GM18498 (cell line): ENCODE results near the gene ZNF37A.
A peak's percentile ranks its signal among the peaks of the same experiment; 100 is the strongest.
"Not testable (repeated sequence)": the region's sequence is repeated elsewhere in the genome, so short reads cannot be mapped to it uniquely, and the experiment has no call there.

Experiments used
- ATAC-seq: cut with Tn5 transposase; IDR thresholded peaks from one replicate; pipeline ENCODE4 v1.9.1; 2021; ENCODE audit warnings: mild to moderate bottlenecking, moderate library complexity; ENCODE audit not compliant: unreplicated experiment

Gene ZNF37A

DNA sequence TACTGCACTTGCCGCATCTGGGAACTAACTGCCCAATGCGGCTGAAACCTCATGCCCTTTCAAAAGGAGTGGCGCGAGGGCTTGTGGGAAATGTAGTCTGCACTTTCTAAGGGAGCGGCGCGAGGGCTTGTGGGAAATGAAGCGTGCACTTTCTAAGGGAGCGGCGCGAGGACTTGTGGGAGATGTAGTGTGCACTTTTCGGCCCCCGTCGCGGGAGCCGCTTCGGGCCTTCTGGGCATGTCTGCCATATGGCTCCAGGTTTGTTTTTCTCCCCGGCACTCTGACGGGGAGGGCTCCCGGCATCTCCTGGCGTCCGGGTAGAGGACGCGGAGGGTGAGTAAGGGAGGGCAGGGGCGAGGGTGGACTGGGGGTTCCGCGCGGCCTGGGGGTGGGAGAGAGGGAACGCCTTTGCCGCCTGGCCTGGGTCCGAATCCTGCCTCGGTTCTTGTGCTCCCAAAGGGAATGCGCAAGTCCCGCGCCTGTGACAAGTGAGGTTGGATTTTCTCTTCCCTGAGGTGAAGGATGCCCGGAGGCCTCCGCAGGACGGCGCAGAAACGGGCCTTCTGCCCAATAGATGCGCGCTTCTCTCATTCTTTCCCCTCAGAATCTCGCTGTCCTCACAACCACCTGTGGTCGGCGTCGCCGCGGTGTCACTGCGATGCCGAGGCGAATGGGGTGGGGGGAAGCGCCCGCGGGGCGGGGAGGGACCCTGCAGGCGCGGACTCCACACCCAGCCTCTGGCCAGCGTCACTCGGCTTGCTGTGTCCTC, at the start of gene ZNF37A:
ZNF37A (plus strand) TSS at position 180 of the 769 bp plus-strand sequence. CDS start 2,281 bp downstream, outside the sequence.
- peak; percentile 97 for ATAC-seq

DNA sequence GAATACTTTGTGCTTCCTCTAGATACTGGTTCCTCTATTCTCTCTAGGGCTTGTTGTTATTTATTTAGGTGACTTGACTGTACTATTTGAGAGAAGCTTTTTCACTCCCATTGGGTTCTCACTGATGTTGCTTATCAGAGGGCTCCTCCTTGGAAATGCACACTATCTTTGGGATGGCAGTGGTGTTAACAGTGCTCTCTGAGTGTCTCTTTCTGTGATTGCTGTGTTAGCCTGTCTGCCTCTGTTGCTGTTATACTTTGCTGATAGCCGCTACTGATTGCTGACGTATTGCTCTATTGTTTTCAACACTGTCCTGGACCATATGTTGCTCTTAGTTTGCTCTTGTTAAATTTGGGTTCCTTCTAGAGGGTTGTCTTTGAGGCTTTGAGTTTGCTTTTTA, 49.0 kb upstream of the ZNF37A start:
- no peak for ATAC-seq

DNA sequence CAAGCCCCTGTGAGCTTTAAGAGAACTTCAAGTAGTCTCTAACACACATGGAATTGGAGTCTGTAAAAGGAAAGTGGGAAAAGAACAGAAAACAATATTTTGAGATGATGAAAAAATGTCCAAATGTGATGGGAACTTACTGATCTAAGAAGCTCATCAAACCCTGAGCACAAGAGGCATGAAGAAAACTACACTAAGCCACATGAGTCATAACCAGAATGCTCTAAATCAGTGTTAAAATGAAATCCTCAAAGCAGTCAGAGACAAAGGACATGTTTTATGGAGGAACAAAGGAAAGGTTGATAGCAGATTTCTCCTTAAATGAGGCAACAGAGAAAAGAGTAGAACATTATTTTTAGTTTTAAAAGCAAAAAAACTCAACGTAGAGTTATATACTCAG, 46.5 kb upstream of the ZNF37A start:
- no peak for ATAC-seq

DNA sequence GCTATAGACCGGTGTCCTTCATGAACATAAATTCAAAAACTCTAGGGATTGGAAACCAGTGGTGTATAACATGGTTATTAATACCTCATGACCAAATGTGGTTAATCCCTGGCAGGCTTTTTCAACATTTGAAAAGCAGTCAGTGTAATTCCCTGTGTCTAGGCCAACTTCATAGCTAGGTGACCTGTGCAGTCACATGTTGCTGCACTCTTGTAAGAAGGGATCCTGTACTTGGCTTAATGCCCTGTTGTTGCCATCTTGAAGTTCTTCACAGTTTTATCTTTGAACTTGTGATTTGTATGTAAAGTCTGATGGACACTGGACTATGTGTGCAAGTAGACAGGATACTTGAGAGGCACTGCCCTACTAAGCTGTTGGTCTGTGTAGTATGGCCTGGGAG, 43.9 kb upstream of the ZNF37A start:
- no peak for ATAC-seq

DNA sequence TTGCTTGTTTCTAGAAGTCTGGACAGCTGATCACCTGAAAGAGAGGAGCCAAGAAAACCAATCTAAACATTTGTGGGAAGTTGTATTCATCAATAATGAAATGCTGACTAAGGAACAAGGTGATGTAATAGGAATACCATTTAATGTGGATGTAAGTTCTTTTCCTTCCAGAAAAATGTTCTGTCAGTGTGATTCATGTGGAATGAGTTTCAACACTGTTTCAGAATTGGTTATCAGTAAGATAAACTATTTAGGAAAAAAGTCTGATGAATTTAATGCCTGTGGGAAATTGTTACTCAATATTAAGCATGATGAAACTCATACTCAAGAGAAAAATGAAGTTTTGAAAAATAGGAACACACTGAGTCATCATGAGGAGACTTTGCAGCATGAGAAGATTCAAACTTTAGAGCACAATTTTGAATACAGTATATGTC, 39.8 kb upstream of the ZNF37A start:
- no peak for ATAC-seq

DNA sequence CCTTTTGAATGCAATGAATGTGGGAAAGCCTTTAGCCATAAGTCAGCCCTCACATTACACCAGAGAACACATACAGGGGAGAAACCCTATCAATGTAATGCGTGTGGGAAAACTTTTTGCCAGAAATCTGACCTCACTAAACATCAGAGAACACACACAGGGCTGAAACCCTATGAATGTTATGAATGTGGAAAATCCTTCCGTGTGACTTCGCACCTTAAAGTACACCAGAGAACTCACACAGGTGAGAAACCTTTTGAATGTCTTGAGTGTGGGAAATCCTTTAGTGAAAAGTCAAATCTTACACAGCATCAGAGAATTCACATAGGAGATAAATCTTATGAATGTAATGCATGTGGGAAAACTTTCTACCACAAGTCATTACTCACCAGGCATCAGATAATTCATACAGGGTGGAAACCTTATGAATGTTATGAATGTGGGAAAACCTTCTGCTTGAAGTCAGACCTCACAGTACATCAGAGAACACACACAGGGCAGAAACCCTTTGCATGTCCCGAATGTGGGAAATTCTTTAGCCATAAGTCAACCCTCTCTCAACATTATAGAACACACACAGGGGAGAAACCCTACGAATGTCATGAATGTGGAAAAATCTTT, 38.8 kb upstream of the ZNF37A start:
- ATAC-seq: not testable (repeated sequence)

DNA sequence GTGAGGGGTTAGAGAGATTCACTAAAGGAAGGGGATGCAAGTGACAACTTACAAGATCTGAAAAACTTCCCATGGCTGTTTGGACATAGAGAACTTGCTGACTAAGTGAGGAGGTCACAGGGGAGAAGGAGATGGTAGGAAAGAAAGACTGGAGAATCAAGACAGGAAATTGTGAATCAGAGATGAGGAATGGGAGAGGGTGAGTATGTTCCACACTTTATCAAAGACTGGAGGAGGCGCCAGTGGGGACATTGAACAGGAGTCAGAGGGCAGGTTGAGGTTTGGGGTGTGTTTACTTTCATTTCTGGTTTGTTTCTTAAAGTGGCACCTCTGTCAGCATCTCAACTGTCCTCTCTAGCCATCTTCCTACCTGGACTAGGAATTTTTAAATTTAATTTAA, 24.5 kb upstream of the ZNF37A start:
- ATAC-seq: not testable (repeated sequence)

DNA sequence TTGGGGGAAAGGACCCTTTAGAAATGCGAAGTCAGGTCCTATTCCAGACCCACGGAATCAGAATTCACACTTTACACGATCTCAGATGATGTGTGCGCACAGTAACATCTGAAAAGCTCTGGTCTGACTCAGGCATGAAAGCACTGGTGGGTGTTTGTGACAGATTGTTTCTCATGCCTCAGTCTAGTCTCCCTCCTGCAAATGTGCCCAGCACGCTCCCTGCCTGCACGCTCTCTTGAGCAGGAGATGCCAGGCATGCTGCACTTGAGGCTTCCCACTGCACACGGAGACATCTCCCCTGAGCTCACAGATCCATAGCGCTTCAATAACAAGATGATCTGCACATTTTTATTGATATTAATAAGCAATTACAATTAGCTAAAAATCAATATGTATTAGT, 23.6 kb upstream of the ZNF37A start:
- ATAC-seq: no peak

DNA sequence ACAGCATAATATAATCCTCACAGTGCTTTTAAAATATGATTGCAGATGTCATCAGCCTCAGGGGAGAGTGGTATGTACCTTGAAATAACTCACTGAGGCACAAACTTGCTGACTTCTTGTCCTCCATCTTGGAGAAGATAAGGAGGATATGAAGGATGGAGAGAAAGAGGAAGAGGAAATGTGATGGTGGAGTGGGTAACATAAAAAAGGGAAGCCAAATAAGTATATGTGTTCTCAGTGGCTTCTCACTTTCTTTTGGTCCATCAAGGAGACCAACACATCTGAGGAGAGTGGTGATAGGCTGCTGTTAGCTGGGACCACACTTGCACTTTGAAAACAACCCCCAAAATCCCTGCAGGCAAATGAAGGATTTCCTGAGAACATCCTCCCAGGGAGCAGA, 21.6 kb upstream of the ZNF37A start:
- no peak for ATAC-seq

DNA sequence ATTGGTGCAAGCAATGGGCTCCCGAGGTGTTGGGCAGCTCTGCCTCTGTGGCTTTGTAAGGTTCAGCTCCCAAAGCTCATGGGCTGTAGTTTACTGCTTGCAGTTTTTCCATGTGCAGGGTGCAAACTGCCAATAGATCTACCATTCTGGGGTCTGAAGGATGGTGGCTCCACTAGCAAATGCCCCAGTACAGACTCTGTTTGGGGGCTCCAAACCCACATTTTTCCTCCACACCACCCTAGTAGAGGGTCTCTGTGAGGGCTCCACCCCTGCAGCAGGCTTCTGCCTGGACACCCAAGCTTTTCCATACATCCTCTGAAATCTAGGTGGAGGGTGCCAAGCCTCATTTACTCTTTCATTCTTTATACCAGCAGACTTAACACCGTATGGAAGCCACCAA, 17.4 kb upstream of the ZNF37A start:
- ATAC-seq: no peak

DNA sequence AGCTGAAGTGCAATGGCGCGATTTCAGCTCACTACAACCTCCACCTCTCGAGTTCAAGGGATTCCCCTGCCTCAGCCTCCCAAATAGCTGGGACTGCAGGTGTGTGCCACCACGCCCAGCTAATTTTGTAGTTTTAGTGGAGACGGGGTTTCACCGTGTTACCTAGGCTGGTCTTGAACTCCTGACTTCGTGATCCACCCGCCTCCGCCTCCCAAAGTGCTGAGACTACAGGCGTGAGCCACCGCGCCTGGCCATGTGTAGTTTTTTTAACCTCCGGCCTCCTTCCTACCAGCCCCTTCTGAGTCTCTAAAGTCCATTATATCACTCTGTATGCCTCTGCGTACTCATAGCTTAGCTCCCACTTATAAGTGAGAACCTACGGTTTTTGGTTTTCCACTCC, 819 bp upstream of the ZNF37A start:
- ATAC-seq: not testable (repeated sequence)

DNA sequence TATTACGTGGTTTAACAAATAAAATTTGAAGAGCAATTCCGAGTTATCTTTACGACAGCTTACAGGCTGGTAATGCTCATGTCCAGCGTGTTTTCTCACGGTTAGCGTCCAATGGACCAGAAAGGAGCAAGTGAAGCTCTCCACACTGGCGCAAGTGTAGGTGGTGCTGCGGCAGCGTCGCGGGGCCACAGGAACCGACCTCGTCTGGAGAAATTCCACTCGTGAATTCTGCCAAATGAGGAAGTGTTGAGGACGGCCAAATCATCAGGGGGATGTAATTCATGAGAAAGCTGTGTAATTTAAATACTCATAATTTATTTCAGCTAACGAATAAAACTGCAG, 350 bp upstream of the ZNF37A start:
- ATAC-seq: peak; percentile 22

DNA sequence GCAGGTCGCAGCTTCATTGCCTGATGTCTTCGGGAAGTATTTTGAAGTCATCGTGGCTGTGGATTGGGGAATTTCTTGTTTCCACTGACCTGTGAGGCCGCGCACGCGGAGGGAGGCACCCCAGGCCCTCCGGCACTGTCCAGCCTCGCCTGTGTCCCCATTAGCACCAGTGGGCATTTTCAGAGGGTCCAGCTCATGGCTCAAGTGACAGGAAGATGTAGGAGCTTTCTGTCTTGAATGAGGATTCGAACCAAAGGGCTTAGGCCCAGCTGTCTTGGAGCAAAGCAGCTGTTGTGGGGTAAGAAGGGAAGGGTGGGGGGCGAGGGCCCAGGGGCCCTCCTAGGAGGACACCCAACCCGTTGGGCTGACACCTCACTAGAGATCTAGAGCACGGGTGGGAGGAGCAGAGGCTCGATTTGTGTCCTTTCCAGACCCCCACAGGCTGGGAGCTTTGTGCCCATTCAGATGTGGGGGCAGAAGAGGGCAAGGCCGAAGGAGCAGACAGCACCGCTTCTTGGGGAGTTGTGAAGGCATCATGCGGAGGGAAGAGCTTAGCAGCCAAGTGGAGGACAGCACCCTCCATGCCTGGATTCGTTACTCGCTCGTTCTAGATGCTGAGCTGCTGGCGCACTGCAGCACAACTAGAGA, 914 bp downstream of the ZNF37A start:
- ATAC-seq: no peak

DNA sequence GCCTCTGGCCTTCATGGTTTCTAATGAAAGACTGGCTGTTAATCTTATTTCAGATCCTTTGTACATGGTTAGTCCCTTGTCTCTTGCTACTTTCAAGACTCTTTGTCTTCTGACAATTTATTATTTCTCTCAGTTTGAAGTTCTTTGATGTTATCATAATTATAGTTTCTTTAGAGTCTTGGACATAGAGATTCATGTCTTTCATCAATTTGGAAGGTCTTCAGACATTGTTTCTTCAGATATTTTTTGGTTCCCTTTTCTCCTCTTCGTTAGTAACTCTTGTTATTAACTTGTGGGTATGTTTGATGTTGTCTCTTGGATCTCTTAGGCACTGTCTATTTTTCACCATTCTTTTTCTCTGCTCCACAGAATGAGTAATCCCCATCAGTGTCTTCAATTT, 8.7 kb downstream of the ZNF37A start:
- no peak for ATAC-seq

DNA sequence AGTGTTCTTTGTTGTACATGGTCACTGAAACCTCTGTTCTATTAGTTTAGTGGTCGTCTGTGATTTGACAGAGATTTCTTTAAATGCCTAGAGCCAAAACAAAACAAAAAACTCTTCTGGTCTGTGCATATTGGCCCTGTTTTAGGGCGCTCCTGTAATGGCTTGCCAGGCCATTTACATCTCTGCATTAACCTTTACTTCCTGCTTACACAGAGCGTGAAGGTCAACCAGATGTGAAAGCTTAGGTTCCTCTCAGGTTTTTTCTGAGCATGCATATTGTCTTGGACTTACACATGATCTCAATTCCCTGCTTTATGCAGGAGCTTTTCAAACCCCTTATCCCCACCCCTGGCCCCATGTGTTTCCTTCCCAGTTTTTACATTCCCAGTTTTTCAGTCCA, 9.6 kb downstream of the ZNF37A start:
- ATAC-seq: no peak

DNA sequence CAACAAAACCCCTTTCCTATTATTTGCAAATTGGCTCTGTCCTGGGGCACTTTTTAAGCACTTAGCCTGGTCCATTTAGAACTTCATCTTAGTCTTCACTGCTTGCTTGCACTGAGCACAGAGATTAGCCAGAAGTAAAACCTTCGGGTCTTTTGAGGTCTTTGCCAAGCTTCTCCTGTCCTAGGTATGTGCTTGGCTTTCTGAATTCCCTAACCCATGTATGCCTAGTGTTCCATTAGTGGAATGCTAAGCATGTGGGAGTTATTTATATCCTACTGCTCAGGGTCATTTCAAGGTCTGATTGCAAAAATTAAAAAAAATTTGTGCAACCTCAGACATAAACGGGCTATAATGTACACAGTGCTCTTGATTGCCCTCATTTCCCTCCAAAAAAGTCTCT, 18.0 kb downstream of the ZNF37A start:
- ATAC-seq: no peak

DNA sequence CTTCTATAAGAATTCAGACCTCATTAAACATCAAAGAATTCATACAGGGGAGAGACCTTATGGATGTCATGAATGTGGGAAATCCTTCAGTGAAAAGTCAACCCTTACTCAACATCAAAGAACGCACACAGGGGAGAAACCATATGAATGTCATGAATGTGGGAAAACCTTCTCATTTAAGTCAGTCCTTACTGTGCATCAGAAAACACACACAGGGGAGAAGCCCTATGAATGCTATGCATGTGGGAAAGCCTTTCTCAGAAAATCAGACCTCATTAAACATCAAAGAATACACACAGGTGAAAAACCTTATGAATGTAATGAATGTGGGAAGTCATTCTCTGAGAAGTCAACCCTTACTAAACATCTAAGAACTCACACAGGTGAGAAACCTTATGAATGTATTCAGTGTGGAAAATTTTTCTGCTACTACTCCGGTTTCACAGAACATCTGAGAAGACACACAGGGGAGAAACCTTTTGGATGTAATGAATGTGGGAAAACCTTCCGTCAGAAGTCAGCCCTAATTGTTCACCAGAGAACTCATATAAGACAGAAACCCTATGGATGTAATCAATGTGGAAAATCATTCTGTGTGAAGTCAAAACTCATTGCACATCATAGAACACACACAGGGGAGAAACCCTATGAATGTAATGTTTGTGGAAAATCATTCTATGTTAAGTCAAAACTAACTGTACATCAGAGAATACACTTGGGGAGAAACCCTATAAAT, 24.1 kb downstream of the ZNF37A start:
- no peak for ATAC-seq

DNA sequence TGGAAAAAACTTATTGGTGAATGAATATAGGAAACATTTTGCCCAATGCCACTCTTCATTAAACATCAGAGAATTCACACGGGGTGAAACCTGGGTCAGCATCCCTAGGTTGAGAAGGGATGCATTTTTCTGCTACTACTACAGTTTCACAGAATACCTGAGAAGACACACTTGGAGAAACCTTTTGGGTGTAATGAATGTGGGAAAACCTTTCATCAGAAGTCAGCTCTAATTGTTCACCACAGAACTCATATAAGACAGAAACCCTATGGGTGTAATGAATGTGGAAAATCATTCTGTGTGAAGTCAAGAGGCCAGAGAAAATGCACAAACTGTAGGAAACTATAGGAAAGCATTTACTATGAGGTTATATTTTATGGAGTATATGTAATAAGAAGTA, 24.9 kb downstream of the ZNF37A start:
- ATAC-seq: no peak

DNA sequence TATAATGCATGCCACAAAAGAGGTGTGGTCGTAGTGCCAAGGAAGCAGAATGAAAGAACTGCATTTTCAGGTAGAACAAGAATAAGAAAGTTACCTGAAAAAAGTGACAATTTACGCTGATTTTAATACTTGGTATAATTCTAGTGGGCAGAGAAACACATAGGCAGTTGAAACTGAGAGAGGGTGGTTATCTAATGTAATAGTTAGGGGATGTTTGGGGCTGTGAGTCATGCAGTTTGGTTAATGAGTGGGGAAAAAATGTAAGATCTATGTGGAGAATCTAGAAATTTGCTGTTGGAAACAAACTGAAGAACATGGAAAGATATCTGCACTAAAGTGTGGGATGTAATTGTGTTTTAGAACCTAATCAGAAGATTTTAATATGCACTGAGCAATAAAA, 33.7 kb downstream of the ZNF37A start:
- ATAC-seq: no peak

DNA sequence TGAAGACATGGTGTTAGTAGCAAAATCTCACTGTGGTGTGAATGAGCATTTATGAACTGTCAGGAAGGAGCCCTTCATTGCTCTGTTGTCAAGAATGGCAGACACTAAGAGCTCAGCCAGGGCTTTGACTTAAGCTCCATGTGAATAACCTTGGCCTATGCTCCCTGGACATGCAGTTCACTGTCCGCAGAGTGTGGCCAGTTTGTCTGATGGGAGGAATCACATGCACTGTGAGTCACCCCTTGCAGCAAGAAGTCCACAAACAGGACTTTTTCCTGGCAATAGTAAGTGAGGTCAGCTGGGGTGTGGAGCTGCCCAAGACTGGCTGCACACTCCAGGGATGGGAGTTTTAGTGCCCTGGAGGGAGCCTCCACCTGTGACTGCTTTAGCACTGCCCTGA, 49.5 kb downstream of the ZNF37A start:
- ATAC-seq: no peak

DNA sequence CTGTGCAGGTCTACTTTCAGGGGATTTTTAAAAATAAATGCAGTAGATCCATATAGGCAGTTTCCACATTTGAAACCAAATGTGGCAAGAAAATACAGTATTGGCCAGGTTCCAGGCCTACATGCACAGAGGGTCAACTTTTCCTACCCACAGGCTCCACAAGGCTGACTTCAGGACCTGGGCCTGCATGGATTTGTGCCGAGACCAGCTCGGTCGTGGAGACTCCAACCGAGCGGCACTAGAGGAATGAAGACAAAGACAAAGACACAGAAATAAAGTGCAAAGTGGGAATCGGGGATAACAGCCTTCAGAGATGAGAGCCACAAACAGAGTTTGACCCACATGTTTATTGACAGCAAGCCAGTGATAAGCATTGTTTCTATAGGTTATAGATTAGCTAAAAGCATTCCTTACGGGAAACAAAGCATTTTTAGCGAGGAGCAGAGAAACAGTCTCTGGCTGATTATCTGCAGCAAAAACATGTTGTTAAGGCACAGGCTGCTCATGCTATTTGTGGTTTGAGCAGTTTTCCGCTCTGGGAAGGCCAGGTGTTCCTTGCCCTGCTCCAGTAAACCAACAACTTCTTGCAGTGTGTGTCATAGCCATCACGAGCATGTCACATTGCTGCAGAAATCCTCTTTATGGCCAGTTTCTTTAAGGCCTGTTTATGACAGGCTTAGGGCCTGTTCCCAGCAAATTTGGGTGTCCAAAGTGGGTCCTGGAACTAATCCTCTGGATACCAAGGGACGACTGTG, 52.6 kb downstream of the ZNF37A start:
- no peak for ATAC-seq
